Heart left ventricle (tissue), 13 donors: ENCODE results near the gene EPB41.

Experiments used
- CTCF ChIP-seq, 12 donors: fragments of 200-600 bp; sonication (generic) in 4 of 12; IDR thresholded peaks; one replicate each; pipeline versions ENCODE4 v1.5.0 to v1.8.0; 2018 to 2022; ENCODE audit warnings: antibody characterized with exemption in 12 of 12, mild to moderate bottlenecking in 5 of 12
- POLR2A ChIP-seq, 2 donors: fragments of 450-650 bp; IDR thresholded peaks; one replicate each; pipeline ENCODE4 v1.6.1; 2017; ENCODE audit warnings: antibody characterized with exemption in 2 of 2, mild to moderate bottlenecking in 2 of 2, moderate library complexity in 2 of 2
- donor health status: ischemic (EF 13 %, LVEDD 7.1; RV severe dilation, severe dysfunction).
- donor health status: DM: no; HTN: yes; CAD: no.
- donor health status: DM: no; HTN: no; CAD: no.
- donor health status: ischemic (EF 25% LVEDD 6.9; RV normal size, moderate dysfunction).
- donor health status: ischemic (EF 25% LVEDD 5.7; RV mildly dilated, moderate dysfunction).
- donor health status: ischemic (EF 35%, LVEDD 5.7; RV mildly dilated, moderate dysfunction).
- donor health status: nonischemic (EF 11% LVEDD 7.7; RV severe dilation, severe dysfunction).
- donor health status: DM: yes; HTN: yes; CAD: no.
- donor health status: PGD.
- donor health status: ischemic (EF 29% LVEDD 5.4; RV normal size, mild dysfunction).
- donor health status: nonischemic (EF 23%, LVEDD 6.1; RV moderate dilation, normal function).

- TF ChIP-seq CTCF (IDR thresholded peaks at IDR 0.05): no peak
- no peak for TF ChIP-seq POLR2A (IDR thresholded peaks at IDR 0.05)
These were observed 115.3 kb downstream of the EPB41 start for GRCh38 chr1:29029667-29030066.
